PC-9 (cell line): ENCODE data around the gene TDP1. TPM values are rescaled to one million over a fixed set of nuclear protein-coding genes. Genes with fewer than 3 reads are reported as not detected.

ENCODE experiments used
- BruUV-seq: library from RNA; stranded (reverse); fragments of 400-500 nt; replicated peaks from 2 replicates; lab custom pipeline; 2021; lab: Mats Ljungman, UMichigan
- CTCF ChIA-PET: fragments of 300-600 bp; sonication (Branson Sonifier 250); formaldehyde crosslinking; loops from one replicate; lab custom pipeline; 2022; ENCODE audit warnings: antibody characterized with exemption; lab: Charles Lee
- POLR2A ChIA-PET: fragments of 300-600 bp; sonication (Branson Sonifier 250); formaldehyde crosslinking; loops from one replicate; lab custom pipeline; 2022; ENCODE audit warnings: antibody characterized with exemption; ENCODE audit not compliant: unreplicated experiment; lab: Charles Lee
- DNase-seq, 2 experiments: peaks; one replicate each; pipeline versions ENCODE4 v3.0.0 to v3.0.0-alpha.2; 2015 to 2022; ENCODE audit warnings: mixed read lengths in 1 of 2
- H2AFZ ChIP-seq: fragments of 200-600 bp; sonication (generic); 2 replicates; pipeline ENCODE4 v1.8.1; 2017; ENCODE audit warnings: antibody characterized with exemption
- H3F3A ChIP-seq: fragments of 200-600 bp; sonication (generic); 2 replicates; pipeline ENCODE4 v1.8.1; 2017; ENCODE audit warnings: antibody characterized with exemption, mild to moderate bottlenecking, low read depth; ENCODE audit not compliant: insufficient read depth
- H3K27ac ChIP-seq: fragments of 200-600 bp; sonication (generic); 2 replicates; pipeline ENCODE4 v1.6.1; 2016; ENCODE audit warnings: mixed run types
- H3K27me3 ChIP-seq: fragments of 200-600 bp; sonication (generic); 2 replicates; pipeline ENCODE4 v1.6.1; 2016; ENCODE audit warnings: low read depth, mixed run types; ENCODE audit not compliant: insufficient read depth
- H3K36me3 ChIP-seq: fragments of 200-600 bp; sonication (generic); 2 replicates; pipeline ENCODE4 v1.6.1; 2016; ENCODE audit warnings: low read depth, mixed run types
- H3K4me1 ChIP-seq: fragments of 200-600 bp; sonication (generic); replicated peaks from 2 replicates; pipeline ENCODE4 v1.6.1; 2016; ENCODE audit warnings: mixed run types; ENCODE audit not compliant: insufficient read depth
- H3K4me2 ChIP-seq: fragments of 200-600 bp; sonication (generic); 2 replicates; pipeline ENCODE4 v1.6.1; 2017; ENCODE audit warnings: mixed run types
- H3K4me3 ChIP-seq: fragments of 200-600 bp; sonication (generic); 2 replicates; pipeline ENCODE4 v1.6.1; 2016; ENCODE audit warnings: mixed run types
- H3K79me2 ChIP-seq: fragments of 200-600 bp; sonication (generic); 2 replicates; pipeline ENCODE4 v1.6.1; 2017; ENCODE audit warnings: low read depth, mixed run types
- H3K9me2 ChIP-seq: fragments of 200-600 bp; sonication (generic); 2 replicates; pipeline ENCODE4 v1.8.1; 2017; ENCODE audit warnings: mild to moderate bottlenecking; ENCODE audit not compliant: insufficient read depth
- H3K9me3 ChIP-seq: fragments of 200-600 bp; sonication (generic); 2 replicates; pipeline ENCODE4 v1.8.1; 2016; ENCODE audit warnings: low read depth; ENCODE audit not compliant: insufficient read depth
- H4K20me1 ChIP-seq: fragments of 200-600 bp; sonication (generic); 2 replicates; pipeline ENCODE4 v1.8.1; 2017; ENCODE audit not compliant: insufficient read depth
- CTCF ChIP-seq: fragments of 200-600 bp; sonication (generic); conservative IDR thresholded peaks from 2 replicates; pipeline ENCODE4 v1.6.1; 2017; ENCODE audit warnings: mixed run types, antibody characterized with exemption, mild to moderate bottlenecking, moderate library complexity
- EZH2 ChIP-seq: fragments of 200-600 bp; sonication (generic); IDR thresholded peaks from 2 replicates; pipeline ENCODE4 v1.8.0; 2017; ENCODE audit warnings: antibody characterized with exemption, low read depth
- intact Hi-C: fragments of 100-400 bp; cut with micrococcal nuclease; formaldehyde crosslinking; loops from one replicate; pipeline ENCODE4 v1.10.0; 2022; ENCODE audit not compliant: unreplicated experiment
- total RNA-seq: library from RNA; stranded (reverse); gene quantifications from 2 replicates; pipeline ENCODE4 v1.2.3, GENCODE V29; 2021

The TDP1 gene
- total RNA-seq, 1 experiment from 2014 or later: 12.8 TPM

GRCh38 chr14:89955022-89955744 is 544 bp upstream of the TDP1 start:
- ChIA-PET CTCF (interaction anchor here (1.0 kb wide), 1 partner anchor 281 kb away, joined by 4 read pairs; no protein-coding TSS in a partner anchor), POLR2A (no interaction called here)
- H4K20me1 ChIP-seq: no peaks in the 10 kb centered on the region
- peak overlapping the region; percentile 66 for H3K4me3 ChIP-seq
- BruUV-seq: no TSS peak
- H3F3A ChIP-seq: peaks cover 9% of the 10 kb centered on the region; the same call in 1 of the 2 replicates
- no peaks in the 10 kb centered on the region for H3K9me2 ChIP-seq
- DNase-seq: peak in 1 of 2 experiments; percentile 0
- no peak for TF ChIP-seq EZH2
- no peaks in the 10 kb centered on the region for H3K9me3 ChIP-seq
- no peak overlapping the region for H3K27ac ChIP-seq
- peaks cover 20% of the 10 kb centered on the region; the same call in 1 of the 2 replicates for H3K4me1 ChIP-seq
- H3K4me2 ChIP-seq: peak overlapping the region; percentile 80
- peak overlapping the region; percentile 80 for H2AFZ ChIP-seq
- peaks cover 21% of the 10 kb centered on the region for H3K79me2 ChIP-seq
- intact Hi-C loops: loop anchor here (10.0 kb wide), 1 partner anchor 800 kb away; no protein-coding TSS in a partner anchor
- H3K36me3 ChIP-seq: no peaks in the 10 kb centered on the region
- no peaks in the 10 kb centered on the region for H3K27me3 ChIP-seq

GRCh38 chr14:89956661-89957009 is 908 bp downstream of the TDP1 start:
- H4K20me1 ChIP-seq: no peaks in the 10 kb centered on the region
- TF ChIP-seq CTCF (no peak), EZH2 (no peak)
- BruUV-seq: TSS peak; percentile 66
- H3K4me3 ChIP-seq: peak overlapping the region; percentile 66
- H3K4me2 ChIP-seq: peak overlapping the region; percentile 80
- ChIA-PET POLR2A (no interaction called here), CTCF (no interaction called here)
- peak overlapping the region; percentile 80 for H2AFZ ChIP-seq
- H3K36me3 ChIP-seq: no peaks in the 10 kb centered on the region
- H3F3A ChIP-seq: peaks cover 9% of the 10 kb centered on the region; the same call in 1 of the 2 replicates
- H3K9me3 ChIP-seq: no peaks in the 10 kb centered on the region
- no peak for DNase-seq
- H3K27me3 ChIP-seq: no peaks in the 10 kb centered on the region
- H3K9me2 ChIP-seq: no peaks in the 10 kb centered on the region
- peak overlapping the region; percentile 67 for H3K27ac ChIP-seq
- peaks cover 20% of the 10 kb centered on the region; the same call in 1 of the 2 replicates for H3K4me1 ChIP-seq
- H3K79me2 ChIP-seq: peaks cover 21% of the 10 kb centered on the region
- intact Hi-C loops: loop anchor here (10.0 kb wide), 1 partner anchor 798 kb away; no protein-coding TSS in a partner anchor

GRCh38 chr14:89957376-89957775 is 1.6 kb downstream of the TDP1 start:
- peaks cover 21% of the 10 kb centered on the region for H3K79me2 ChIP-seq
- H3K4me3 ChIP-seq: peak overlapping the region; percentile 66; the same call in 1 of the 2 replicates
- no peaks in the 10 kb centered on the region for H3K9me3 ChIP-seq
- no peak overlapping the region for H2AFZ ChIP-seq
- peaks cover 20% of the 10 kb centered on the region; the same call in 1 of the 2 replicates for H3K4me1 ChIP-seq
- no TSS peak for BruUV-seq
- H4K20me1 ChIP-seq: no peaks in the 10 kb centered on the region
- peaks cover 9% of the 10 kb centered on the region; the same call in 1 of the 2 replicates for H3F3A ChIP-seq
- CTCF ChIA-PET: no interaction called here
- DNase-seq: no peak
- POLR2A ChIA-PET: no interaction called here
- no peak for TF ChIP-seq EZH2
- no peak for TF ChIP-seq CTCF
- no peaks in the 10 kb centered on the region for H3K36me3 ChIP-seq
- intact Hi-C loops: loop anchor here (10.0 kb wide), 1 partner anchor 797 kb away; no protein-coding TSS in a partner anchor
- H3K9me2 ChIP-seq: no peaks in the 10 kb centered on the region
- no peaks in the 10 kb centered on the region for H3K27me3 ChIP-seq
- H3K27ac ChIP-seq: no peak overlapping the region
- peak overlapping the region; percentile 80 for H3K4me2 ChIP-seq
